PC-3 (cell line): ENCODE measurements around the gene PRTN3. TPM values are rescaled to one million over a fixed set of nuclear protein-coding genes. Genes with fewer than 3 reads are reported as not detected.

Source experiments
- ATAC-seq: fragments of 200-7000 bp; cut with Tn5 transposase; 2 replicates; pipeline ENCODE4 v1.9.1; 2020; ENCODE audit warnings: mild to moderate bottlenecking, moderate library complexity
- BruUV-seq: library from RNA; stranded (reverse); fragments of 400-500 nt; replicated peaks from 2 replicates; lab custom pipeline; 2021; lab: Mats Ljungman, UMichigan
- CTCF ChIA-PET: fragments of 300-600 bp; sonication (Branson Sonifier 250); formaldehyde crosslinking; loops from one replicate; lab custom pipeline; 2022; ENCODE audit warnings: antibody characterized with exemption; lab: Charles Lee
- POLR2A ChIA-PET: fragments of 300-600 bp; sonication (Branson Sonifier 250); formaldehyde crosslinking; loops from one replicate; lab custom pipeline; 2022; ENCODE audit warnings: antibody characterized with exemption; ENCODE audit not compliant: unreplicated experiment; lab: Charles Lee
- DNase-seq: peaks from one replicate; pipeline ENCODE4 v3.0.0-alpha.2; 2015
- H2AFZ ChIP-seq: fragments of 300-600 bp; sonication (generic); 2 replicates; pipeline ENCODE4 v1.6.0; 2016; ENCODE audit warnings: antibody characterized with exemption, low read length
- H3F3A ChIP-seq: fragments of 300-600 bp; sonication (generic); one replicate; pipeline ENCODE4 v1.6.0; 2017; ENCODE audit warnings: antibody characterized with exemption, low read length, control low read depth, mild to moderate bottlenecking; ENCODE audit not compliant: unreplicated experiment
- H3K27ac ChIP-seq: fragments of 300-600 bp; sonication (generic); 2 replicates; pipeline ENCODE4 v1.5.1; 2016; ENCODE audit warnings: mild to moderate bottlenecking, low read length
- H3K27me3 ChIP-seq: fragments of 300-600 bp; sonication (generic); 2 replicates; pipeline ENCODE4 v1.6.1; 2016; ENCODE audit warnings: low read length, mixed read lengths
- H3K36me3 ChIP-seq: fragments of 300-600 bp; sonication (generic); 2 replicates; pipeline ENCODE4 v1.6.1; 2016; ENCODE audit warnings: low read depth, mixed run types, low read length, mixed read lengths
- H3K4me1 ChIP-seq: fragments of 300-600 bp; sonication (generic); 2 replicates; pipeline ENCODE4 v1.5.1; 2016; ENCODE audit warnings: low read length; ENCODE audit not compliant: insufficient read depth
- H3K4me2 ChIP-seq: fragments of 300-600 bp; sonication (generic); 2 replicates; pipeline ENCODE4 v1.6.0; 2016; ENCODE audit warnings: low read length
- H3K4me3 ChIP-seq: fragments of 300-600 bp; sonication (generic); 2 replicates; pipeline ENCODE4 v1.5.1; 2016; ENCODE audit warnings: mild to moderate bottlenecking, low read length, mixed read lengths
- H3K79me2 ChIP-seq: fragments of 300-600 bp; sonication (generic); 2 replicates; pipeline ENCODE4 v1.6.1; 2017; ENCODE audit warnings: low read length, mixed read lengths
- H3K9ac ChIP-seq: fragments of 300-600 bp; sonication (generic); 2 replicates; pipeline ENCODE4 v1.6.0; 2016; ENCODE audit warnings: mild to moderate bottlenecking, low read length
- H3K9me2 ChIP-seq: fragments of 300-600 bp; sonication (generic); replicated peaks from 2 replicates; pipeline ENCODE4 v1.6.1; 2016; ENCODE audit warnings: mixed run types, low read length, mixed read lengths
- H3K9me3 ChIP-seq: fragments of 300-600 bp; sonication (generic); 2 replicates; pipeline ENCODE4 v1.6.1; 2016; ENCODE audit warnings: low read length, mixed read lengths
- H4K20me1 ChIP-seq: fragments of 300-600 bp; sonication (generic); 2 replicates; pipeline ENCODE4 v1.6.1; 2016; ENCODE audit warnings: low read length, mixed read lengths
- CTCF ChIP-seq: fragments of 300-600 bp; sonication (generic); conservative IDR thresholded peaks from 2 replicates; pipeline ENCODE4 v1.5.1; 2017; ENCODE audit warnings: antibody characterized with exemption, low read depth, mild to moderate bottlenecking, low read length
- EZH2 ChIP-seq: fragments of 300-600 bp; sonication (generic); IDR thresholded peaks from one replicate; pipeline ENCODE4 v1.6.1; 2017; ENCODE audit warnings: antibody characterized with exemption, mild to moderate bottlenecking, low read length; ENCODE audit not compliant: unreplicated experiment
- EZH2phosphoT487 ChIP-seq: fragments of 300-600 bp; sonication (generic); IDR thresholded peaks from 2 replicates; pipeline ENCODE4 v1.6.1; 2018; ENCODE audit warnings: mild to moderate bottlenecking, antibody characterized with exemption, low read length, borderline replicate concordance
- intact Hi-C: fragments of 100-400 bp; cut with micrococcal nuclease; formaldehyde crosslinking; loops from 2 replicates; pipeline ENCODE4 v1.9.0; 2023
- total RNA-seq: library from RNA; depleted of rRNA; stranded (reverse); fragments of >200 nt; gene quantifications from 2 replicates; pipeline ENCODE4 v1.2.3, GENCODE V29; 2014

The PRTN3 gene
- total RNA-seq, 1 experiment from 2014 or later, result 0.29 TPM

GRCh38 chr19:796692-797527, 43.9 kb upstream of the PRTN3 start, which contains the start of gene PTBP1:
PTBP1 (plus strand) TSS chr19:797452; CDS start chr19:797498, 46 bp downstream.
- H3K9me3 ChIP-seq, result no peaks in the 10 kb centered on the region
- H4K20me1 ChIP-seq, result peaks cover 40% of the 10 kb centered on the region
- CTCF ChIA-PET, result no interaction called here
- no peaks in the 10 kb centered on the region for H3K27me3 ChIP-seq
- peak within 1 kb of the TSS; percentile 93 for H3K9ac ChIP-seq
- ATAC-seq, result peak; percentile 71
- no peaks in the 10 kb centered on the region for H3F3A ChIP-seq
- TF ChIP-seq EZH2phosphoT487 (no peak), CTCF (no peak), EZH2 (no peak)
- H3K4me3 ChIP-seq, result peak within 1 kb of the TSS; percentile 88
- H3K4me2 ChIP-seq, result peak within 1 kb of the TSS; percentile 100
- peak within 1 kb of the TSS; percentile 74 for H3K27ac ChIP-seq
- peaks cover 36% of the 10 kb centered on the region for H3K36me3 ChIP-seq
- intact Hi-C loops, result loop anchor here (2.0 kb wide), 1 partner anchor 14 kb away; no protein-coding TSS in a partner anchor
- POLR2A ChIA-PET, result interaction anchor here (0.6 kb wide), 1 partner anchor 43 kb away, joined by 9 read pairs; no protein-coding TSS in a partner anchor
- H2AFZ ChIP-seq, result peak within 1 kb of the TSS; percentile 90
- peaks cover 41% of the 10 kb centered on the region for H3K79me2 ChIP-seq
- peak; percentile 98 for DNase-seq
- peaks cover 26% of the 10 kb centered on the region for H3K4me1 ChIP-seq
- TSS peak; percentile 89 for BruUV-seq
- no peaks in the 10 kb centered on the region for H3K9me2 ChIP-seq

DNA sequence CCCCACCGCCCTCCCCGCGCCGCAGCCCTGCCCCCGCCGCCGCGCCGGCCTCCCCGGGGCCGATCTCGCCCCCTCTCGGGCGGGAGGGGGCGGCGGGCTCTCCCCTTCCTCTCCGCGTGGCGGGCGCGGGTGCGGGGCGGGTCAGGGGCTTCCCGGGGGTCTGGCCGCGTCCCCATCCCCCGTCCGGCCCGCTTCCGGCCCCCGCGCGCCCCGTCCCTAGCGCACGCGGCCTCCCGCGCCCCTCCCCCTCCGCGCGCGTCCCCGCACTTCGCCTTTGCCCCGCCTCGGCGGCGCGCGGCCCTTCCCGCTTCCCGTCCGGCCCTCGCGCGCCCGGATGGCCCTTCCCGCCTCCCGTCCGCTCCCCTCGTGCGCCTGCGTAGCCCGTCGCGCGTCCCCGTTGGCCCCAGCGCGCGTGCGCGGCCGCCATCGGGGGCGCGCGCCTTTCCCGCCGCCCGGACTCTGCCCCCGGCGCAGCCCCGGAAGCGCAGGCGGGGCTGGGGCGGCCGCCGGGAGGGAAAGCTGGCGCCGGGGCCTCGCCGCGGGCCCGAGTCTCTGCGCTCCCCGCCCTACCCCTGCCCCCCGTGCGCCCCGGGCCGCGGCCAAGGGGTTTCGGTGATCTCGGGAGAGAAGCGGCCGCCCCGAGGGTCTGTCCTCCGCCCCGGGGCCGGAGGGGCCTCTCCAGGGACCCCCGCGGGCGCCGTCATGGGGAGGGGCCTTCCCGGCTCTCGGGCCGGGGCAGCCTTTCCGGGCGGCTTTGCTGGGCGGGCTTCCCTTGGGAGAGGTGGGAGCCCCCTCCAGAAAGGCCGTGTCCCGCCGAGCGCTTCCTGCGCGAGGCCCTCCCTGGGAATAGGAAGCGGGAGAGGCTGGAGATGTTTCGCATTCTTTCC, 43.0 kb upstream of the PRTN3 start:
- DNase-seq (peak; percentile 83), ATAC-seq (peak; percentile 28)
- H3K36me3 ChIP-seq, result peaks cover 44% of the 10 kb centered on the region
- H2AFZ ChIP-seq, result no peak overlapping the region
- H3K4me3 ChIP-seq, result peak overlapping the region; percentile 88
- H3K27me3 ChIP-seq, result no peaks in the 10 kb centered on the region
- ChIA-PET POLR2A (interaction anchor here (0.6 kb wide), 1 partner anchor 44 kb away, joined by 9 read pairs; no protein-coding TSS in a partner anchor), CTCF (interaction anchor here (0.6 kb wide), 2 partner anchors 69 to 134 kb away, joined by 3 read pairs; no protein-coding TSS in a partner anchor)
- TF ChIP-seq EZH2, result no peak
- no peak for TF ChIP-seq CTCF
- H3K79me2 ChIP-seq, result peaks cover 49% of the 10 kb centered on the region
- no peaks in the 10 kb centered on the region for H3K9me3 ChIP-seq
- no peaks in the 10 kb centered on the region for H3K9me2 ChIP-seq
- intact Hi-C loops, result loop anchor here (2.0 kb wide), 1 partner anchor 15 kb away; no protein-coding TSS in a partner anchor
- no TSS peak for BruUV-seq
- peaks cover 26% of the 10 kb centered on the region for H3K4me1 ChIP-seq
- no peaks in the 10 kb centered on the region for H3F3A ChIP-seq
- H3K27ac ChIP-seq, result peak overlapping the region; percentile 74
- peak overlapping the region; percentile 93 for H3K9ac ChIP-seq
- peak overlapping the region; percentile 100 for H3K4me2 ChIP-seq
- H4K20me1 ChIP-seq, result peaks cover 48% of the 10 kb centered on the region
